HL-60 (cell line): ENCODE results near the gene ATP10A.

Experiments used
- GABPA ChIP-seq: IDR thresholded peaks from 2 replicates; pipeline ENCODE4 v1.6.1; 2012; ENCODE audit warnings: low read depth
- POLR2AphosphoS5 ChIP-seq: IDR thresholded peaks from 2 replicates; pipeline ENCODE4 v1.6.1; 2012; ENCODE audit warnings: low read depth
- SPI1 ChIP-seq: IDR thresholded peaks from 2 replicates; pipeline ENCODE4 v1.6.1; 2012; ENCODE audit warnings: low read depth, mild to moderate bottlenecking, borderline replicate concordance
- TF ChIP-seq, protein P1 (sequence below): IDR thresholded peaks from one replicate; pipeline ENCODE4 v1.5.1; 2011; ENCODE audit warnings: low read length, control low read depth, inconsistent platforms; ENCODE audit not compliant: insufficient read depth
- TF ChIP-seq, protein P2 (sequence below): IDR thresholded peaks from 2 replicates; pipeline ENCODE4 v1.6.1; 2012; ENCODE audit warnings: low read depth; ENCODE audit not compliant: insufficient replicate concordance

DNA sequence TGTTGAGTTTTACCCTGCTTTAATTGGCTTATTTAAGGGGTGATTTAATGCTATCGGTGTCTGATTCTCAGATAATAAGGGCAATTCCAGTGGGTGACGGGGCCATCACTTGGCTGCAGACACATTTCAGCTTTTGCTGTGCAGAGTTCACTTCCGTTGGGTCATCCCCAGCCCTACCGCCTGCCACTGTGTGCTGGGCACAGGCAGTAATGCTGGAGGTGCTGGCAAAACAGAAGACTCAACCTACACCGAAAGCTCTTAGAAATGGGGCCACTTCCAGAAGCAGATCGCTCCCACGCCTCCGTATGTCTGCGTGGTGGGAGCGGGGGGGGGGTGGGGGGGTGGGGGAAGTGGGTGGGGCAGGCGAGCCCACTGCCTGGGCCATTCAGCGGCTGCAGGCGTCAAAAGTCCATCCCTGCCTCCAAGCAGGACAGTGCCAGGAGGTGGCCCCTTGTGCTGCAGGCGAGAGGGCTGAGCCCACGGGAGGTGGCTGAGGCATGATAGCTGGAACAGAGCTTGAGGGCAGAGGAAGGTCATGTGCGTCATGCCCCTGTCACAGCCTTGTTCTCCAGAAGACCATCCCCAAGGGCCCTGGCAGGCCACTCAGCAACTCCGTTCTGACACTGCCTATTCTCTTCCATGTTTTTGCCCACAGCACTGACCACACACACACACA lies 128.3 kb downstream of the ATP10A start:
- TF ChIP-seq, protein P1, sequence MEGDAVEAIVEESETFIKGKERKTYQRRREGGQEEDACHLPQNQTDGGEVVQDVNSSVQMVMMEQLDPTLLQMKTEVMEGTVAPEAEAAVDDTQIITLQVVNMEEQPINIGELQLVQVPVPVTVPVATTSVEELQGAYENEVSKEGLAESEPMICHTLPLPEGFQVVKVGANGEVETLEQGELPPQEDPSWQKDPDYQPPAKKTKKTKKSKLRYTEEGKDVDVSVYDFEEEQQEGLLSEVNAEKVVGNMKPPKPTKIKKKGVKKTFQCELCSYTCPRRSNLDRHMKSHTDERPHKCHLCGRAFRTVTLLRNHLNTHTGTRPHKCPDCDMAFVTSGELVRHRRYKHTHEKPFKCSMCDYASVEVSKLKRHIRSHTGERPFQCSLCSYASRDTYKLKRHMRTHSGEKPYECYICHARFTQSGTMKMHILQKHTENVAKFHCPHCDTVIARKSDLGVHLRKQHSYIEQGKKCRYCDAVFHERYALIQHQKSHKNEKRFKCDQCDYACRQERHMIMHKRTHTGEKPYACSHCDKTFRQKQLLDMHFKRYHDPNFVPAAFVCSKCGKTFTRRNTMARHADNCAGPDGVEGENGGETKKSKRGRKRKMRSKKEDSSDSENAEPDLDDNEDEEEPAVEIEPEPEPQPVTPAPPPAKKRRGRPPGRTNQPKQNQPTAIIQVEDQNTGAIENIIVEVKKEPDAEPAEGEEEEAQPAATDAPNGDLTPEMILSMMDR, result no peak
- TF ChIP-seq POLR2AphosphoS5 (no peak), SPI1 (no peak), GABPA (no peak)
- TF ChIP-seq, protein P2, sequence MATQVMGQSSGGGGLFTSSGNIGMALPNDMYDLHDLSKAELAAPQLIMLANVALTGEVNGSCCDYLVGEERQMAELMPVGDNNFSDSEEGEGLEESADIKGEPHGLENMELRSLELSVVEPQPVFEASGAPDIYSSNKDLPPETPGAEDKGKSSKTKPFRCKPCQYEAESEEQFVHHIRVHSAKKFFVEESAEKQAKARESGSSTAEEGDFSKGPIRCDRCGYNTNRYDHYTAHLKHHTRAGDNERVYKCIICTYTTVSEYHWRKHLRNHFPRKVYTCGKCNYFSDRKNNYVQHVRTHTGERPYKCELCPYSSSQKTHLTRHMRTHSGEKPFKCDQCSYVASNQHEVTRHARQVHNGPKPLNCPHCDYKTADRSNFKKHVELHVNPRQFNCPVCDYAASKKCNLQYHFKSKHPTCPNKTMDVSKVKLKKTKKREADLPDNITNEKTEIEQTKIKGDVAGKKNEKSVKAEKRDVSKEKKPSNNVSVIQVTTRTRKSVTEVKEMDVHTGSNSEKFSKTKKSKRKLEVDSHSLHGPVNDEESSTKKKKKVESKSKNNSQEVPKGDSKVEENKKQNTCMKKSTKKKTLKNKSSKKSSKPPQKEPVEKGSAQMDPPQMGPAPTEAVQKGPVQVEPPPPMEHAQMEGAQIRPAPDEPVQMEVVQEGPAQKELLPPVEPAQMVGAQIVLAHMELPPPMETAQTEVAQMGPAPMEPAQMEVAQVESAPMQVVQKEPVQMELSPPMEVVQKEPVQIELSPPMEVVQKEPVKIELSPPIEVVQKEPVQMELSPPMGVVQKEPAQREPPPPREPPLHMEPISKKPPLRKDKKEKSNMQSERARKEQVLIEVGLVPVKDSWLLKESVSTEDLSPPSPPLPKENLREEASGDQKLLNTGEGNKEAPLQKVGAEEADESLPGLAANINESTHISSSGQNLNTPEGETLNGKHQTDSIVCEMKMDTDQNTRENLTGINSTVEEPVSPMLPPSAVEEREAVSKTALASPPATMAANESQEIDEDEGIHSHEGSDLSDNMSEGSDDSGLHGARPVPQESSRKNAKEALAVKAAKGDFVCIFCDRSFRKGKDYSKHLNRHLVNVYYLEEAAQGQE, result no peak
